ENCODE results near the gene NFXL1. TPM values are rescaled to one million over a fixed set of nuclear protein-coding genes. Genes with fewer than 3 reads are reported as not detected.

Gene NFXL1
- total and polyA plus RNA-seq, 12 donors: 2.3 to 6.3 (median 4.9) TPM

GRCh38 chr4:47835494-47835893 lies 78.9 kb downstream of the NFXL1 start:
- peak overlapping the region in 6 of 10 donors; percentile 10 to 77 (median 62) for H3K4me3 ChIP-seq
- no peak for TF ChIP-seq CTCF (IDR thresholded peaks at IDR 0.05)
- WGBS, 2 donors: 61 to 66% methylated on average over 2 of the region's 2 CpGs
- intact Hi-C loops (cut with DNase I): loop anchor here in 8 of 10 donors (5.0 to 10.0 kb wide), 3 partner anchors 131 to 148 kb away; no protein-coding TSS in a partner anchor
- no peaks in the 10 kb centered on the region for H3K36me3 ChIP-seq
- H3K4me1 ChIP-seq: peaks cover 2 to 44% (median 31%) of the 10 kb centered on the region in 9 donors
- peaks cover 0 to 28% (median 4%) of the 10 kb centered on the region in 7 donors for H3K27me3 ChIP-seq
- peaks cover 0 to 9% (median 4%) of the 10 kb centered on the region in 11 donors for H3K9me3 ChIP-seq
- ATAC-seq (no peak), DNase-seq (no peak)
- peak overlapping the region in 5 of 10 donors; percentile 31 to 81 (median 65) for H3K27ac ChIP-seq

- WGBS, 2 donors: 39 to 54% methylated on average over 5 of the region's 5 CpGs
- DNase-seq (no peak), ATAC-seq (peak in 3 of 8 donors; percentile 9 to 48 (median 10))
- Histone ChIP-seq H3K27me3 (peaks cover 0 to 7% (median 0%) of the 10 kb centered on the region in 7 donors), H3K27ac (peak overlapping the region in 7 of 10 donors; percentile 13 to 80 (median 51)), H3K4me3 (peak overlapping the region in 4 of 10 donors; percentile 10 to 29 (median 22)), H3K9me3 (peaks cover 0 to 9% (median 4%) of the 10 kb centered on the region in 11 donors), H3K36me3 (no peaks in the 10 kb centered on the region), H3K4me1 (peaks cover 2 to 27% (median 11%) of the 10 kb centered on the region in 9 donors)
- no peak for TF ChIP-seq CTCF (IDR thresholded peaks at IDR 0.05)
- intact Hi-C loops (cut with DNase I): loop anchor here in 1 of 10 donors (10.0 kb wide), 1 partner anchor 126 kb away; no protein-coding TSS in a partner anchor
These were observed 83.2 kb downstream of the NFXL1 start for GRCh38 chr4:47831026-47831679.

- ATAC-seq (no peak), DNase-seq (no peak)
- Histone ChIP-seq H3K9me3 (peaks cover 0 to 9% (median 4%) of the 10 kb centered on the region in 11 donors), H3K27me3 (peaks cover 0 to 4% (median 0%) of the 10 kb centered on the region in 7 donors), H3K4me3 (no peak overlapping the region), H3K36me3 (no peaks in the 10 kb centered on the region), H3K4me1 (peaks cover 0 to 24% (median 4%) of the 10 kb centered on the region in 9 donors), H3K27ac (peak overlapping the region in 8 of 10 donors; percentile 13 to 80 (median 46))
- TF ChIP-seq CTCF (IDR thresholded peaks at IDR 0.05): no peak
- 47 to 53% methylated on average over 3 of the region's 3 CpGs for whole genome bisulfite sequencing, 2 donors
- intact Hi-C loops (cut with DNase I): loop anchor here in 1 of 10 donors (10.0 kb wide), 1 partner anchor 126 kb away; no protein-coding TSS in a partner anchor
These were observed 83.9 kb downstream of the NFXL1 start for GRCh38 chr4:47830265-47831025.

- peaks cover 0 to 9% (median 4%) of the 10 kb centered on the region in 11 donors for H3K9me3 ChIP-seq
- H3K27me3 ChIP-seq: peaks cover 0 to 4% (median 0%) of the 10 kb centered on the region in 7 donors
- TF ChIP-seq CTCF (IDR thresholded peaks at IDR 0.05): no peak
- H3K27ac ChIP-seq: peak overlapping the region in 7 of 10 donors; percentile 13 to 80 (median 51)
- no peaks in the 10 kb centered on the region for H3K36me3 ChIP-seq
- DNase-seq: peak in 1 of 2 donors; percentile 12
- intact Hi-C loops (cut with DNase I): loop anchor here in 3 of 10 donors (5.0 kb wide), 4 partner anchors 42 to 82 kb away; no protein-coding TSS in a partner anchor
- peaks cover 0 to 25% (median 0%) of the 10 kb centered on the region in 9 donors for H3K4me1 ChIP-seq
- H3K4me3 ChIP-seq: no peak overlapping the region
- peak in 7 of 8 donors; percentile 19 to 70 (median 53) for ATAC-seq
These were observed 84.9 kb downstream of the NFXL1 start for GRCh38 chr4:47829438-47829837.
